SIG-M5 treated with dmso at 0.1 percent for 504 hours (cell line): Measurements from ENCODE around the gene LRSAM1.

Experiments used
- DNase-seq: peaks from one replicate; lab custom pipeline; 2025; ENCODE audit not compliant: unreplicated experiment; lab: John Stamatoyannopoulos, UW

The LRSAM1 gene

DNA sequence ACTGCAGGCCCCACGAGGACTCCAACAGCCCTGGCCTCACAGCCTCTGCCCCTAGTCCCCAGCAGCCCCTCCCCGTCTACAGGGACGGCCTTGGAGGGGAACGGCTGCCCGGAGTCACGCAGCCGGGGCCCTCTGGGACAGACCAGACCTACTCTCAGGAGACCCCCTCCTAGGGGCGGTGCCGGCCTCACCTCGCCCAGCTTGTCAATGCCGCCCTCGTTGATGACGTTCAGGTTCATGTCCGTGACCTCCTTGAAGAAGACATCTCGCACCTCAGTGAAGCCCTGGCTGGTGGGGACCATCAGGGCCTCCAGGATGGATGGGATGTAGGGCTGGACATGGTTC lies 58.6 kb downstream of the LRSAM1 start:
- DNase-seq, result no peak

DNA sequence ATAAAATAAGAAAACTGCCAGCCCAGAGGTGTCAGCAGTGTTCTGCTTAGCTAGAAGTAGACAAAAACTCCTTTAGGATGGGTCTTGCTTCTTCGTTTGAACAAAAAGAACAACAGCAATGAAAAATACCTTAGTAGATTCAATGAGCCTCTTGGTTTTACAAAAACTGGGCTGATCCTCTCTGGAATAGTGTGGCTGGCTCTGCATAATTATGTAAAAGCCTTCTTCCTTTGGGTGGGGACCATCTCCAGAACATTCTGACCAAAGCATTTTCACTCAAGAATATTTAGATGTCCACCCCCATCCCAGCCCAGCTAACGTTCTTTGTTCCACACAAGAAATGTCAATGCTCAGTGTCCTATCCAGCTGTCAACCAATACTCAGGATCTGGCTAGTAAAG lies 63.2 kb downstream of the LRSAM1 start:
- DNase-seq, result no peak

DNA sequence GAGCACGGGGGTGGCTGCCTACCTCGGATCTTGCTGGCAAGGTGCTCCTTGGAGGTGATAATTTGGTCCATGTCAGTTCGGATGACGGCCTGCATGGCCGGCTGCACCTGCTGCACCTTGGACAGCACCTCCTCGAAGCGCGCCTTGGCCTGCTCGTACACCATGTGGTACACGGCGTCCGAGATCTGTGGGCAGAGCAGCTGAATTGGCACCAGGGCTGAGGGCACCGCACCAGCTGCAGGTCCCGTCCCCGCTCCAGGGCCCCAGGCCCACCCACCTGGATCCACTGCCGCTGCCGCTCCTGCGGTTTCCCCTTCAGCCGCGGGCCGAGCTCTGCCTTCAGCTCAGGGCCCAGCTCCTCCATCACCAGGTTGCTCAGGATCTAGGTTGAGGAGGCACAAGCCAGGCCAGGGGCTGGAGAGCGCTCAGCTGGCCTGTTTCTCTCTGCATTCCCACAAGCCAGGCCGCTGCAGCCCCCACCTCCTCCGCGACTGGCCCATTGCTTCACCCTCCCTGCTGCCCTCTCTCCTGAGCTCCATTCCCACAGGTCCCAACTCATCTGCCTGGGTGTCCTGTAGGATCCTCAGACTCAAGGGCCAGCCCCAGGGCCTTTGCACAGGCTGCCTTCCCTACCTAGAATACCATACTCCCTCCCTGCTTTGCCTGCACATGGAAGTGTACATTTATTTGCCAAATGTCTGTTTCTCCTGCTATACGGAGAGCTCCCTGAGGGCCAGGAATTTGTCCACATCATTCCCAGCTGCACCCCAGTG lies 65.7 kb downstream of the LRSAM1 start:
- no peak for DNase-seq

DNA sequence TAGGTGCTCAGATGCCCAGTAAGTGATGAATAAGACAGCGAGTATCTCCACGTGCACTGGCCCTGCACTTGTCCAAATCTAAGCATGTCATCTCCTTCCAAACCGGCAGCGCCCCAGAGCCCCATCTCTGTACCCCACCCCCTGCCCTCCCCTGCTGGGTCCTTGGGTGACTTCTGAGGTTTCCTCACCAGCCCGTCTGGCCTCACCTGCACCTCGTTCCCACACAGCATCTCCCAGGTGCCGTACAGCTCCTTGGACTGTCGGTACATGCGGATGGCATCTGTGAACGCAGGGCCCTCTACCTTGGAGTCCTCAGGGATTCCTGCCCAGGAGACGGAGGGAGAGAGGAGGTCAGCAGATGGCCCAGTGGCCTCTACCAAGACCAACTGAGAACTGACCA lies 66.3 kb downstream of the LRSAM1 start:
- DNase-seq, result no peak

DNA sequence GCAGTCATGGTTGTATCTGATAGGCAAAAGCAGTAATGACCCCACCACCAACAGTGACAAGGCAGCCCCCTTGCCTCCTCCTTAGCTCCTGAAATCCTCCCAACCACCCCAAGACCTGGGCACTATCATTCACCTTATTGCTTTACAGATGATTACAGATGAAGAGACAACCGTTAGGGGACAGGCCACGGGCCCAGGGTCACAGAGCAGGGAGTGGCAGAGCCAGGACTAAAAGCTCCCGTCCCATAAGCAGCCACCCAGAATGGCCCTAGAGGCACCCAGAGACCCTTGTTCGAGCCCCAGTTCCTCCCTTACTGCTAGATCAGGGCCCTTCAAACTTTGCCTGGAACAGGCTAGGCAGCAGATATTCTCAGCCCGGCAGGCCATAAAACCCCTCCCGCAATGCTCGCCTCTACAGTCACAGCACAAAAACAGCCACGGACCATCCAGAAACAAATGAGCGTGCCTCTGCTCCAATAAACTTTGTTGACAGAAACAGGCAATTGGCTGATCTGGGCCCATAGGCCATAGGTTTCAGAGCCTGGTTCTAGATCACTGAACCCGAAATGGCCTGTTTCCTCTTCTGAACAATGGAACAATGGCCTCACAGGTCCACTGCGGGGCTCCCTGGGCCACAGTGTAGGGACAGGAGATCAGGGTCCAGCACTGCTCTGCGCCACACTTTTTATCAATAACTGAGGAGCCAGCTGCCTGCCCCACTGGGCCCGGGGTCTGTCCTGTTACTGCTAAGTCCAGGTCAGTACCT lies 67.0 kb downstream of the LRSAM1 start:
- no peak for DNase-seq

DNA sequence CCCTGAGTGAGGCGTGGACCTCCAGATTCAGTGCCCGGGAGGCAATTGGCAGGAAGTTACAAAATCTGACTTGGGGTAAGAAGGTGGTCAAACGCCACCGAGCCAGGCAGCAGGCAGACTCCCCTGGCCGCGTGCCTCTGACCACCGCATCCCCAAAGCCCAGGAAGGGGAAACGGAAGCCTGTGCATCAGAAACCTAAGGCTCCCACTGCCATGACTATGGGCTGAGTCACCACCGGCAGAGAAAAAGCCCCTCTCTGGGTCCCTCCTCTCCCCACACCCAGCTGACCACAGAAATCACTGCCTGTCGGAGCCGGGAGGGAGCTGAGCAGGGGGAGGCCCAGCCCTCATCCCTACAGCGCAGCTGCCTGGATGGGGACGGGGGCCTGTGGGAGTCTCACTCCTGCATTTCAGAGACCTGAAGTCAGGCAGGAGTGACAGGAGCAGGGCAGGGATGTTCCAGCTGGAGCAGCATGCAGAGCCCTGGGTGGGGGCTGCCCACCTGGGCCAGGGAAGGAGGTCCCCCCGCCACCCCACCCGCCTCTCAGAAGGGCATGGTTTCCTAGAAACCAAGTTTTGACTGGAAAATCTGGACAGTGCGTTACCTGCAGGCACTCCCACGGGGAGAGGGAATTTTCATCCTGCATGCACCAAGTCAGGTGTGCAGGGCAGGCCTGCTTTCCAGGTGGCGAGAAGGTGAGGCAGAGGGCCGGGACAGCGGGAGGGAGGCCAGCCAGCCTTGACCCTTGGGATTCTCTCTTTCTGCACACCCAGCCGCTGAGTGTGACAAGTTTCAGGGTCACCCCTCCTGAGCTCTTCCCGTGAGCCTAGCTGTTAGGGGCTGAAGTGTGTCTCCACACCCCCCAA lies 68.2 kb downstream of the LRSAM1 start:
- peak; percentile 70 for DNase-seq

DNA sequence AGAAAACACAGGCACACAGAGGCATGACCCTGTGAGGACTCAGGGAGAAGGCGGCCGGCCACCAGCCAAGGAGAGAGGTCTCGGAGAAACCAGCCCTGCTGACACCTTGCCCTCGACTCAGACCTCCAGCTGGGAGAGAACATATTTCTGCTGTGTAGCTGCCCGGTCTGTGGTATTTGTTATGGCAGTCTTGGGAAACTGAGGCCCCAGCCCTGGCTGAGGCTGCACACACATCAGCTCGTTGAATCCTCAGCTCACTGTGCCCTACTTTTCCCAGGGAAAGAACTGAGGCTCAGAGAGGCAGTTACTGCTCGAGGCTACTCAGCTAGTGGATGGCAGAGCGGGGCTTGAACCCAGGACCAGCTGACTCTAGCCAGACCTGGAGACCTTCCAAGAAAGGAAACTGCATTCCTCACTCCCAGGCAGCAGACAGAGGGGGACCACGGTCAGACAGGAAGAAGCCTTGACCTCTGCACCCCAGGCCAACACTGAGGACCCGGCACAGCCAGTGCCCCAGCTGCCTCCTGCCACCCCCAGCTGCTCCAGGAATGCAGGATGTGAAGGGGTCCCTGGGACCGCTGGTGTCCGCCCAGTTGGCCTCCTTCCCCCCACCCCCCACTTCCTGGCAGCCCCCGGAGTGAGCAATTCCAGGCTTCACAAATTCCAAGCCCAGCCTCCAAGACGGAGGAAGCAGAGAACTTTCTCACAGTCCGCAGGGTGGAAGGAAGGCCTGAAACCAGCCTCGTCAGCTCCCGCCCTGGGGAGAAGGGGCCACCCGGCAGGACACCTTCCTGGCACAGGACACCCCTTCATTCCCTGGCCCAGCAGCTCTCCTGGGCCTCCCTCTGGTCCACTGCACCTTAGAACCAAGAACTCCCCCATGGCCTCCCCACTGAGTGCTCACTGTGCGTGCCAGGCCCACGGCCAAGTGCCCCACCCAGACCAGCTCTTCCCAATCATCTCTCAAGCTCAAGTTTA lies 69.9 kb downstream of the LRSAM1 start:
- no peak for DNase-seq

DNA sequence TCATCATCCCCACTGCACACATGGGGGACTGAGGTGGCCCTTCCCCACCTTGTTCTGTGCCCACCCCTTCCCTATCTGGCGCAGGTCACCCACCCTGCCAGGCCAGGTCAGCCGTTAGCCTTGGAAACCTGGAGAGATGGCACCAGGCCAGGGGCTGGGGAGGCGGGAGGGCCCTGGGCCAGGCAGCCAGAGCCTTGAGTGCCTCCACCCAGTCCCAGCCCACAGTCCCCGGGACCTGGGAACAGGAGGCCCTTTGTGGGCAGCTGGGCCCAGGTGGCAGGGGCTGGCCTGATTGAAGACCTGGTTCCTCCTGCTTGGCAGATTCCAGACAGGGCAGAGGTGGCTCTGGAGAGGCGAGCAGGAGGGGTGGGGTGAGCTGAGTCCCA lies 70.6 kb downstream of the LRSAM1 start:
- no peak for DNase-seq

DNA sequence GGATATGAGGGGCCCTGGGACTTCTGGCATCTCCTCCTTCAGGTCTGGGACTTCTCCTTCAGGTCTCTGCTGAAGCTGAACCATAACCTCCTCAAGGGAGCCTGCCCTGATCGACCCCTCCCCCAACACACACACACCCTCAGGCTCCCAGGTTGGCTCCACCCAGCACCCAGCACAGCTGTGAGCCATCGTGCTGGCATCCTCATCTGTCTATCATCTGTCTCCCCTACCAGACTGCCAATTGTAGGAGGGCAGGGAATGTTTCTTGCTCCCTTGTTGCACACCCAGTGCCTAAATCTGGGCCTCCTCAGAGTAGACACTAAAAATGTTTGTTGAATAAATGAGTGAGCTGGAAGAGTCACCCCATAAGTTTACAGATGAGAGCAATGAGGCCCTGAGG lies 71.4 kb downstream of the LRSAM1 start:
- DNase-seq, result no peak

DNA sequence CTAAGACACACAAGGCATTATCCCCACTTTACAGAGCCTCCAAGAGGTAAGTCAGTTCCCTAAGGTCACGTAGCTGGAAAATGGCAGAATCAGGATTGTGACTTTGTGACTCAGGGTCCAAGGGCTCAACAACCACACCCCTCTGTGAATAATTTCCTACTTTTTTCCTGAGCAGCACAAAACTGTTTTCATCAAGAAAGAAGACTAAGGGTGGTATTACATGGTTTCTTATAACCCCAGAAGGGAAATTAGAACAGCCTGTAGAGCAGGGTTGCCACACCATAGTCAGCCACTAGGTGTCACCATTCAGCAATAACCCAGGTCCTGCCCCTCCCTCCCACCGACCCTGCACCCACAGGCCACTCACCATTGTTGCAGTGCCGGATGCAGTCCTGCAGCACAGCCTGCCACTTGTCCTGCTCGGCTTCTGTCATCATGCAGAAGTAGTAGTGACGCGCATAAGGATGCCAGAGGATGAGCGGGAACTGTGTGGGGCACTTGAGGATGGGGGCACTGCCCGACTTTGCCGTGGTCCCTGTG lies 72.1 kb downstream of the LRSAM1 start:
- DNase-seq, result no peak

DNA sequence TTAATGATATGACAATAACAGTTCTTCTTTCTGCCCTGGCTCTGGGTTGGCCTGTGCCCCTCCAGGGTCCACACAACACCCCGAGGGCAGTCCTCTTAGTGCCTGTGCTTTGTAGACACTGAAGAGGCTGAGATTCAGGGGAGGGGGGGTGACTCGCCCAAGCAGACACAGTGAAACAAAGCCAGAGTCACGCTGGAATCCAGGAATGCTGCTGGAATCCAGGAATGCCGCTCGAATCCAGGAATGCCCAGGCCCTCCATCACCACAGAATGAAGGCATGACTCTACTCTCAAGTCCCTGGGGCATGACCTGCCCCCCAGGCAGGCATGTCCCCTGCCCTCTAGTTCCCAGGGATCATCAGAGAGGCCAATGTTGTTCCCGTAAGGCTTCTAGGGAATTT lies 73.1 kb downstream of the LRSAM1 start:
- no peak for DNase-seq

DNA sequence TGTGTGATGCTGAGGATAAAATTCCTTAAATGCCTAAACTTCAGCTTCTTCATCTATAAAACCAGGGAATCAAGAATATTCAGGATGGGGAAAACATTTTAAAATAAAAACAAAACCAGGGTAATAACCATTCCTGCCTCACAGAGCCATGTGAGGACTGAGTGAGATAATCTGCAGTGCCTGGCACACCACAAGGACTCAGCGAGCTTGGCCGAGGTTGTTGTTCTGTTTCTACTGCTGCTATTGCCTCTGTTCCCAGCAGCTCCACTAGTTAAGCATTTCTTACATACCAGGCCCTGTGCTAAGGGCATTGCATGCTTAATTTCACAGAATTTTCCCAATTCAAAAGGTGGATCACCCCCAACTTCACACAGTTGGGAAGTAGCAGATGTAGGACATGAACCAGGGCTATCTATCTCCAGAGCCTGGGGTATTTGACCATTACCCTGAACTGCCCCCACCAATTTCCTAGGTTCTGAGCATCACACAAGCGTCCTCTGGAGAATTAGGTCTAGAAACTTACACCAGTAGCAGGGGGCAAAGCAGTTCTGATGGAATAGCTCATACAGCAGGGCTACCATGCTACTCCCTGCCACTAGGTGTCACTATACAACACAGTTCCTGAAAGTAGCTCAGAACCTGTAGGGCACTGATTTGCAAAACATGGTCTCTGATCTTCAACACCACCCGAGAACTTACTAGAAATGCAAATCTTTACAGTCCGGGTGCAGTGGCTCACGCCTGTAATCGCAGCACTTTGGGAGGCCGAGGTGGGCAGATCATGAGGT lies 74.3 kb downstream of the LRSAM1 start:
- DNase-seq, result peak; percentile 36

DNA sequence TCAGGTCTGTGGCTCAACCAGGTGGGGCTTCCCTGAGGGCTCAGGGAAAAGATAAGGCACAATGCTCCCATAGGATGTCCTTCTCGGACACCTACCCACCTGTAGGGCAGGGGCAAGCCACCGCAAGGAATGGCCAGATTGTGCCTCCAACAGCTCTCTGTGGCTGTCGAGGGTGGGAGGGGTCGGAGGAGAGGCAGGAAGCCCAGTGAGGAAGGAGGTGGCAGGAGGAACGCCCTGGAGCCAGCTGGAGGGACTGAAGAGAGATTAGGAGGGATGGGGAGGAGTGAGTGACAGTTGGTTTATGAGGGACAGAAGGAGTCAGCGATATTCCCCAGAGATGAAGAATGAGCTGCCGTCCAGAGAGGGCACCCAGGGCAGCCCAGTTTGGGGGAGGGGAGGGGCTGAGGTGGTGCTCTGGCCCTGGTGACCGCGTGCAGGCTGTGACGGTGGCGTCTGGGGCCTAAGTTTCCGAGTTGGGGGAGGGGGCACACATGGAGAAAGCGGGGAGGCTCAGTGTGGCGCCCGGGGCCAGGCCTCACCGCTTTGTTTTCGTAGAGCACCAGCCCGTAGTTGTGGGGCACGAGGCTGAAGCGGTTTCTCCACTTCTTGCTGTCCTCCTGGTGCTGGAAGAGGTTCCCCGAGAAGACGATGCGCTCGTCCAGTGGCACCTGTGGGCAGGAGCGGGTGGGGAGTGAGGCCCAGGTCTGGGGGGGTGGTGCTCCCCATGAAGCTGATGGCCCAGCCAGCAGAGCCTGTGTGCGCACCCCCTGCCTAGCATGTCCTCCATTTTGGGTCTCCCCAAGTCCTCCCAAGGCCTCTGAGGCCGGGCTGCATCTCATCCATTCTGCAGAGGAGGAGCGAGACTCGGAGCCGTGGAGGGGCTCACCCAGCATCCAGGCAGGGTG lies 75.6 kb downstream of the LRSAM1 start:
- DNase-seq, result no peak

DNA sequence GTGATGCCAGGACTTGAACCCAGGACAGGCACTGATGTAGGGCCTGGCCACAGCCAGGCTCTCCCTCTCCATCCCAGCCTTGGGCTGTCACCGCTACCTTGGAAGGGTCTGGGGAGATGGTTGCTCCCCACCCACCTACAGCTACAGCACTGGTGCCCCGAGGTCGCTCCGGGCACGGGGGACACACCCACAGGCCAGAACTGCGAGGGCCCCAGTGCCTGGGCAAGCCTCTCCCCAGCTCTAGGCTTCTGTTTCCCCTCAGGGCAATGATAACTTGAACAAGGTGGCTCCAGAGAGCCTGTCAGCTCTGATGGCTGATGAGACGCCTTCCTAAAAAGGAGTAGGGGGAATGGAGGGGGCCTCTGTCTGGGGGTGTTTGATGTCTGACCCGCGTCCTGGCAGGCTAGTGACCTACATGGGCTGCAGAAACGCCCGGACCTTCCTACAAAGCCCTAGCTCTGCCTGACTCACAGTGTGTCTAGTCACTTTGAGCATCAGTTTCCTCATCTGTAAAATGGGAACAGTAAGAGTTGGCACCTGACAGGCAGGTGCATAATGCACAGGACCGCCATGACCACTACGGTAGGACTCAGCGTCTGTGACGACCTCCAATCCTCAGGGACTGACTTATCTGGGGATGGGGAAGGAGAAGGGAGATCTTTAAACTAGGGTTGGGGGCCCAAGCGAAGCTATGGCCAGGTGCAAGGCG lies 76.4 kb downstream of the LRSAM1 start:
- DNase-seq, result no peak

DNA sequence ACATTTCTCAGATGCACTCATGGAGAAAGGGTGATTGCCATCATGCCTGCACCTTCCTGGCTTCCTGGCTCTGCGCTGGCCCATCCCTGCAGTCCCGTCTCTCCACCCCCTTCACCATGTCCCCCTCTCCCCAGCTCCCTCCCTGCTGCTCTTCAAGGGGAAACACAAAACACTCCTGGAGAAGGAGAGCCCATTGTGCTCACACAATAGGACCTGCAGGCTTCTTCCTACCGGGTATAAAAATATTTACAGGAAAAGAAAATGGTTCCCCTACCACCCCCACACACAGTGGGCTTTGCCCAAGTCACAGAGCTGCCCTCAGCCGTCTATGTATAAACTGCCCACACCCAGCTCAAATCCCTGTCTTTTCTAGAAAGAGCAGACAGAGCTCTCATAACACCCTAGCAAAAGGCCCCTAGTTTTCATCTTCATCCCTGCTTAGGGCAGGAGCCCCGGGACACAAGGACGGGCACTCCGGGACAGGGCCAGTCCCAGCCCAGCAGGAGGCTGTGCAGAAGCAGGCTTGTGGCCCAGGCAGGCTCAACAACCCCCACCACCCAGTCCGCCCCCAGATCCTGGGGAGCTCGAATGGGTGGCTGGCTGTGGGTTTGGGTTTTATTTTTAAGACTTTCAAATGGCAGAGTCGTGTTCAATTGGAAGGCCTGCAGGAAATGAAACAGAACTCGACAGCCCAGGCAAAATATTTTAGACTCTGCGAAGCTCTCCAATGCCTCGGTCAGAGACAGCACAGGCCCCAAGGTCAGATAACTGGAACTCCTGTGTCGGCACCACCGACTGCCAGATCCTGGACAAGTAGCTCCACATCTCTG lies 77.3 kb downstream of the LRSAM1 start:
- no peak for DNase-seq

DNA sequence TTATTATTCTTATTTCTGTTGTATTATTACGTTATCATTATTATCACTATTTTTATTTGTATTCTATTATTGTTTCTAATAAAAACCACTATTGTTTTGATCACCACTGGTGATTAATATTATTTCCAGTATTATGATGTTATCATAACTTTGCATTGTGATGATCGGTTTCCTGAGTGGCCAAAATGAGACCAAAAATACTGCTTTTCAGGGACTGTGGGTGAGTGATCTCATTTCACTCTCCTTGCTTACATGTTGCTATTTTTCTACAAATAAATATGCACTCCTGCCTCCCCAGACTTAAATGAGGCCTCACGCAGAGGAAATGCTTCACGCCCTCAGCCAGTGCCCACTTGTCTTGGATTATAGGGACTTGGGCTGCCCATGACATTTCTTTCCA lies 78.4 kb downstream of the LRSAM1 start:
- no peak for DNase-seq
